Neural crest cell (in vitro differentiated cells): ENCODE data around the gene BANF2. TPM values are rescaled to one million over a fixed set of nuclear protein-coding genes. Genes with fewer than 3 reads are reported as not detected.
"Not testable (repeated sequence)": the region's sequence is repeated elsewhere in the genome, so short reads cannot be mapped to it uniquely, and the experiment has no call there.

Source experiments
- DNase-seq: peaks from one replicate; pipeline ENCODE4 v3.0.0; 2021; ENCODE audit warnings: low read depth, mixed read lengths, low spot score
- H3K27ac Mint-ChIP-seq: one replicate; pipeline ENCODE4 v1.8.0; 2021; ENCODE audit warnings: mild to moderate bottlenecking, mixed read lengths; ENCODE audit not compliant: unreplicated experiment
- H3K27me3 Mint-ChIP-seq: 2 replicates; pipeline ENCODE4 v1.8.0; 2021; ENCODE audit warnings: low read depth, mild to moderate bottlenecking, mixed read lengths
- H3K36me3 Mint-ChIP-seq: 2 replicates; pipeline ENCODE4 v1.8.0; 2021; ENCODE audit warnings: low read depth, mild to moderate bottlenecking, mixed read lengths
- H3K4me1 Mint-ChIP-seq: 2 replicates; pipeline ENCODE4 v1.8.0; 2021; ENCODE audit warnings: mixed read lengths
- H3K4me3 Mint-ChIP-seq: one replicate; pipeline ENCODE4 v1.8.0; 2021; ENCODE audit warnings: mild to moderate bottlenecking, mixed read lengths
- H3K9me3 Mint-ChIP-seq: 2 replicates; pipeline ENCODE4 v1.8.0; 2021; ENCODE audit warnings: mixed read lengths
- total RNA-seq: library from RNA; stranded (reverse); gene quantifications from 2 replicates; pipeline ENCODE4 v1.2.1, GENCODE V29; 2021
- TF ChIP-seq, protein P1 (sequence below): fragments of 200-600 bp; sonication (generic); conservative IDR thresholded peaks from 2 replicates; pipeline ENCODE4 v1.5.0; 2021; ENCODE audit warnings: antibody characterized with exemption, mild to moderate bottlenecking

BANF2 gene
- total RNA-seq, 1 donor from 2014 or later, result not detected

- Mint-ChIP-seq H3K4me3 (no peak overlapping the region), H3K9me3 (no peaks in the 10 kb centered on the region), H3K36me3 (no peaks in the 10 kb centered on the region), H3K4me1 (peaks cover 12% of the 10 kb centered on the region), H3K27me3 (no peaks in the 10 kb centered on the region), H3K27ac (no peak overlapping the region)
- TF ChIP-seq, protein P1, sequence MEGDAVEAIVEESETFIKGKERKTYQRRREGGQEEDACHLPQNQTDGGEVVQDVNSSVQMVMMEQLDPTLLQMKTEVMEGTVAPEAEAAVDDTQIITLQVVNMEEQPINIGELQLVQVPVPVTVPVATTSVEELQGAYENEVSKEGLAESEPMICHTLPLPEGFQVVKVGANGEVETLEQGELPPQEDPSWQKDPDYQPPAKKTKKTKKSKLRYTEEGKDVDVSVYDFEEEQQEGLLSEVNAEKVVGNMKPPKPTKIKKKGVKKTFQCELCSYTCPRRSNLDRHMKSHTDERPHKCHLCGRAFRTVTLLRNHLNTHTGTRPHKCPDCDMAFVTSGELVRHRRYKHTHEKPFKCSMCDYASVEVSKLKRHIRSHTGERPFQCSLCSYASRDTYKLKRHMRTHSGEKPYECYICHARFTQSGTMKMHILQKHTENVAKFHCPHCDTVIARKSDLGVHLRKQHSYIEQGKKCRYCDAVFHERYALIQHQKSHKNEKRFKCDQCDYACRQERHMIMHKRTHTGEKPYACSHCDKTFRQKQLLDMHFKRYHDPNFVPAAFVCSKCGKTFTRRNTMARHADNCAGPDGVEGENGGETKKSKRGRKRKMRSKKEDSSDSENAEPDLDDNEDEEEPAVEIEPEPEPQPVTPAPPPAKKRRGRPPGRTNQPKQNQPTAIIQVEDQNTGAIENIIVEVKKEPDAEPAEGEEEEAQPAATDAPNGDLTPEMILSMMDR, result no peak
- no peak for DNase-seq
Observed at GRCh38 chr20:17706632-17707031, 6.9 kb downstream of the BANF2 start.

DNA sequence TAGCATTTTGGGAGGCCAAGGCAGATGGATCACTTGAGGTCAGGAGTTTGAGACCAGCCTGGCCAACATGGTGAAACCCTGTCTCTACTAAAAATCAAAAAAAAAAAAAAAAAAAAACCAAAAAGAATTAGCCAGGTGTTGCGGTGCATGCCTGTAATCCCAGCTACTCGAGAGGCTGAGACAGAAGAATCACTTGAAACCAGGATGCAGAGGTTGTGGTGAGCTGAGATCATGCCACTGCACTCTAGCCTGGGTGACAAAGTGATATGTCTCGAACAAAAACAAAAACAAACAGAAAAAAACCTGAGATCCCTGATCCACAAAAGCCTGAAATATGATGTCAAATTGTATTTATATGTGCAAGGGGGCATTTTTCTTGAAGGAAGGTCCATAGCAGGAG lies 8.2 kb downstream of the BANF2 start:
- peaks cover 12% of the 10 kb centered on the region for H3K4me1 Mint-ChIP-seq
- H3K36me3 Mint-ChIP-seq, DNase-seq, H3K9me3 Mint-ChIP-seq, H3K27me3 Mint-ChIP-seq, H3K4me3 Mint-ChIP-seq, H3K27ac Mint-ChIP-seq: not testable (repeated sequence)

DNA sequence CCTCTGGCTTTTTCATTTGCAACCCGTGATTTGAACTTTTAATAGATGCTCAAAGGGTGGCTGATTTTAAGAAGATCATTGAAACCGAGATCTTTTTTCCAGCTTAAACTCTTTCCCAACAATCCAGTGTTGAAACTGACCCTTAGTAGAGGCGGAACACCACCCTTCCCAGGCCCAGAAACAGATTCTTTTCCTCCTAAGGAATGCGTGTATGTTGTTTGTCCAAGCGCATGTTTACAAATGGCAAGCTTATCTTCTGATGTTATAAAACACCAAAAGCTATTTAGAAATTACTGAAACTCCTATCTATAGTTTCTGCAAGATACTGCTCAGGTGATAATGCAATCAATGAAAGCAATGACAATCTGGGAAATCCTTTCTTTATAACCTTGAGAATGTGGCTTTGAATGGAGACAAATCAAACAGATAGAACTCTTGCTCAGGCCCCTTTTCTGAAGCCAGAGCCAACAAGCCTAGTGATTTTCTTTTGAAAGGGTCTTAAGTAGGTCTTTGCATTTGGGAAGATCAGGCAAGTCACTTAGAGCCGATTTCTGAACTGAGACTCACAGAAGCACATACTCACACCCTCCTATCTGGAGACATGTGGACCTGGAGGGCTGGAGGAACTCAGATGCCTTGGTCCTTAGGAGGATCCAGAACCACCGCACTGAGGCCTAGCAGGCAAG lies 9.1 kb downstream of the BANF2 start:
- Mint-ChIP-seq H3K36me3 (no peaks in the 10 kb centered on the region), H3K9me3 (no peaks in the 10 kb centered on the region), H3K4me1 (peaks cover 12% of the 10 kb centered on the region), H3K4me3 (no peak overlapping the region), H3K27ac (no peak overlapping the region), H3K27me3 (no peaks in the 10 kb centered on the region)
- no peak for DNase-seq
- TF ChIP-seq, protein P1, result no peak

DNA sequence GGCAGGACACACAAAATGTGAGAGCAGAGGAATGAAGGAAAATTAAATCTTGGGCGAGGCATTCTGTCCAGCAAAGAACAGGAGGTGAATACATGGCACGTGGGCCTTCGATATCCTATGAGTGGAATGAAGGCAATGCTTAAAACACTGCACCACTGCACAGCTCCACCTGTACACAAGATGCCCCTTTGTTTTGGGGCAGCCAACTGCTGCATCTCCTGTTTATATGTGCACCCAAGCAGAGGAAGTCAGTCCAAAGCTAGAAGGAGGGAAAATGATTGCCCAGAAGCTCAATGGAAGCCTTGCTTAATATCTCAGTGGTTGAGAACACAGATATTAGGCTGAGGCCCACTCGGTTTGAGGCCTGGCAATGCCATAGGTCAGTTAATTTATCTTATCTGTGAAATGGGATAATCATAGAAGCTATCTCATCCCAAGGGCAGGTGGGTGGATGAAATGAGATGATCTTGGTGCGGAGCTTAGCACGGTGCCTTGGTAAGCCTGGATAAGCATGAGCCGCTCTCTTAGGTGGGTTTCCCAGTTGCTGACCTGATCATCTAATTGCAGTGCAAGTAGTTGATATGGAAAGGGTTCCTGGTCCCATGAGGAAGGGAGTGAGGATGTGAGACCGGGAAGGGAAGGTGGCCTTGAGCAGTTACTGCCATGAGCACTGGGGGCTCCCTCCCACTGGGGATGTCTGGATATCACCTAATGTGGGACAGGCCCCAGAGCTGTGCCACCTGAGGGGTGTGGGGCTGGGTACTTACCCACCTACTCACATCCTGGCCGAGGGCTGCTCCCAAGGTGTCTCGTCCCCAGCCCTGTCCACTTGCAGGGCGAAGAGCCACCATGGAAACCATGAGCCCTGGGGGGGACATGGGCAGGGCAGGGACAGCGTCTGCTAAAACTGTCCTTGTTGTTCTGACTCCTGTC lies 9.9 kb downstream of the BANF2 start:
- Mint-ChIP-seq H3K4me3 (no peak overlapping the region), H3K36me3 (no peaks in the 10 kb centered on the region), H3K9me3 (no peaks in the 10 kb centered on the region), H3K27me3 (no peaks in the 10 kb centered on the region), H3K4me1 (peaks cover 12% of the 10 kb centered on the region), H3K27ac (no peak overlapping the region)
- no peak for DNase-seq
- TF ChIP-seq, protein P1, result no peak

GRCh38 chr20:17710379-17711266 lies 10.9 kb downstream of the BANF2 start:
- Mint-ChIP-seq H3K4me1 (peaks cover 12% of the 10 kb centered on the region), H3K27me3 (no peaks in the 10 kb centered on the region), H3K4me3 (no peak overlapping the region), H3K27ac (no peak overlapping the region), H3K9me3 (no peaks in the 10 kb centered on the region), H3K36me3 (no peaks in the 10 kb centered on the region)
- TF ChIP-seq, protein P1, result no peak
- no peak for DNase-seq
